ENCODE results near the gene SLC6A11. TPM values are rescaled to one million over a fixed set of nuclear protein-coding genes. Genes with fewer than 3 reads are reported as not detected.

Gene SLC6A11
- total RNA-seq, 3 donors from 2014 or later, result 0.13 TPM; not detected in 2

- Histone ChIP-seq H3K4me1 (ENCODE audit: low read depth) (no peaks in the 10 kb centered on the region), H3K4me3 (no peak overlapping the region), H3K9me3 (no peaks in the 10 kb centered on the region), H3K36me3 (ENCODE audit: low read depth) (no peaks in the 10 kb centered on the region)
- no peak for DNase-seq
- intact Hi-C loops (cut with DNase I, micrococcal nuclease), result no loop called here
- no peak for ATAC-seq
- TF ChIP-seq CTCF (IDR thresholded peaks at IDR 0.05), result no peak
Observed at GRCh38 chr3:10982782-10983181, 166.8 kb downstream of the SLC6A11 start.

- intact Hi-C loops (cut with DNase I, micrococcal nuclease), result no loop called here
- peak; percentile 52 for ATAC-seq
- H3K36me3 ChIP-seq (ENCODE audit: low read depth), result no peaks in the 10 kb centered on the region
- peak; percentile 24 for TF ChIP-seq CTCF (IDR thresholded peaks at IDR 0.05)
- no peaks in the 10 kb centered on the region for H3K9me3 ChIP-seq
- no peak overlapping the region for H3K4me3 ChIP-seq
- DNase-seq, result peak in 1 of 3 donors; percentile 50
- no peaks in the 10 kb centered on the region for H3K4me1 ChIP-seq (ENCODE audit: low read depth)
Observed at GRCh38 chr3:10983219-10983916, 167.3 kb downstream of the SLC6A11 start.

DNA sequence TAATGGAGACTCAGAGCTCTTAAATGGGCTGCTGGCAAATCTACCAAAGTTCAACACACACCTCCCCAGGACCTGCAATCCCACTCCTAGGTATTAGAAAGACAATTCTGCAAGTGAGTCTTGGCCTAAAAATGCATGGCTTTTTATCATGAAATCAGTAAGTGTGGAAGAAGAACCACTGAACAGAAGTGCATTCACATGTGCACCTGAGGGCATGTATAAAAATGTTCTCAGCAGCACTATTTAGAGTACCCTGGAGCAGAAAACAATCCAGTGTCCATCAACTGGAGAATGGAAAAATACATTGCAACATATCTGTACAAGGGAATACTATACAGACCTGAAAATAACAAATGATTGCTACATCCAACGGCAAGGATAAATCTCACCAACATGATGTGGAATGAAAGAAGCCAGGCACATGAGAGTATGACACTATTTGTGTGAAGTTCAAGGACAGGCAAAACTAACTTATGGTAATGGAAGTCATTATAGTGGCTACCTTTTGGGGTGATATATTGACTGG lies 168.4 kb downstream of the SLC6A11 start:
- no peak for TF ChIP-seq CTCF (IDR thresholded peaks at IDR 0.05)
- no peak for ATAC-seq
- DNase-seq, result no peak

DNA sequence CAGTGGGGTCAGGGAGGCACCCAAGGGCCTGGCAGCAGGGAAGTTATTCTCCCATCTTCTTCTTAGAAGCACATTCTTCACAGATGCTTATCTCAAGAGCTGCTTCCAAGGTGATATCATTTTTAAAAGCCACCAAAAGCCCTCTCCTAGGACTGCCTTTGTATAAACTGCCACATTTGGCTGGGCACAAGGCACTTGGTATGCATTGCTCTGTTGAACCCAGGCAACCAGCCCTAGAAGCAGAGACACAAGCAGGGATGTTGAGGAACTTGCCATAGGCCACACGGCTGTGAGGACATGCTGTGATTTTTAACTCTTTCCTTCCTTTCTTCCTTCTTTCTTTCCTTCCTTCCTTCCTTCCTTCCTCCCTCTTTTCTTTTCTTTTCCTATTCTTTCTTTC lies 169.2 kb downstream of the SLC6A11 start:
- ATAC-seq (no peak), DNase-seq (no peak)
- H3K36me3 ChIP-seq (ENCODE audit: low read depth), result no peaks in the 10 kb centered on the region
- intact Hi-C loops (cut with DNase I, micrococcal nuclease), result no loop called here
- no peaks in the 10 kb centered on the region for H3K9me3 ChIP-seq
- no peaks in the 10 kb centered on the region for H3K4me1 ChIP-seq (ENCODE audit: low read depth)
- no peak overlapping the region for H3K4me3 ChIP-seq
- TF ChIP-seq CTCF (IDR thresholded peaks at IDR 0.05), result no peak

More for the DNA sequence above, 168.4 kb downstream of the SLC6A11 start:
- intact Hi-C loops (cut with DNase I, micrococcal nuclease), result no loop called here
- H3K4me3 ChIP-seq, result no peak overlapping the region
- H3K4me1 ChIP-seq (ENCODE audit: low read depth), result no peaks in the 10 kb centered on the region
- H3K9me3 ChIP-seq, result no peaks in the 10 kb centered on the region
- H3K36me3 ChIP-seq (ENCODE audit: low read depth), result no peaks in the 10 kb centered on the region

DNA sequence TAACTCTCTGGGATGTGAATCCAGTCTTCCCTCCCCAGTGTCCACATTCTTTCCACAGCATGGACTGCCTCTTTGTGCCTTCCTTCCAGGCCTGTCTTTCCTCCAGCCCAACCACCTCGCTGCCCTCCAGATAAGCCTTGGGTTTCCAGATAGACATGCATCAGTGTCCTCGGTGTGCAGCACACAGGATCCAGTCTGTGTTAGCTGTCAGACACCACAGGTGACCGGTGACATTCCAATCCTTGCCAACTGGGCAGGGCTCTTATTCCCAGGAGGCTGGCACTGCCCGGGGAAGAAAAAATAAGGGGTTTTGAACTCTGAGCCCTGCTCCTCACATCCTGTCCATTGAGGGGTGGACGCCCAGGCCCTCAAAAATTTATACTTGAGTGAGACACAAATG lies 170.6 kb downstream of the SLC6A11 start:
- H3K4me1 ChIP-seq (ENCODE audit: low read depth), result no peaks in the 10 kb centered on the region
- intact Hi-C loops (cut with DNase I, micrococcal nuclease), result no loop called here
- no peaks in the 10 kb centered on the region for H3K9me3 ChIP-seq
- no peak for ATAC-seq
- no peak for TF ChIP-seq CTCF (IDR thresholded peaks at IDR 0.05)
- DNase-seq, result no peak
- H3K36me3 ChIP-seq (ENCODE audit: low read depth), result no peaks in the 10 kb centered on the region
- H3K4me3 ChIP-seq, result no peak overlapping the region
